ENCODE results near the gene ERRFI1.

The ERRFI1 gene

GRCh38 chr1:8028571-8028910 is 2.4 kb upstream of the ERRFI1 start:
- no peak overlapping the region for H3K23ac ChIP-seq (ENCODE audit: low read length)
- no peak overlapping the region for H2BK5ac ChIP-seq (ENCODE audit: low read depth, low read length, poor library complexity)
- DNase-seq: no peak
- H2BK12ac ChIP-seq (ENCODE audit: low read length): no peak overlapping the region
- no peak overlapping the region for H4K12ac ChIP-seq (ENCODE audit: low read depth, low read length)
- H3K9me3 ChIP-seq (ENCODE audit: insufficient read depth, low read depth, low read length): peaks cover 2% of the 10 kb centered on the region
- peaks cover 10 to 13% of the 10 kb centered on the region in 2 experiments for H3K4me1 ChIP-seq (ENCODE audit: control insufficient read depth in 1 of 2, insufficient read depth in 2 of 2, low read length in 2 of 2)
- H3K79me2 ChIP-seq (ENCODE audit: control insufficient read depth, insufficient read depth, low read length, poor library complexity): peaks cover 21% of the 10 kb centered on the region
- H3K4ac ChIP-seq (ENCODE audit: low read depth, low read length): no peak overlapping the region
- H3K4me2 ChIP-seq (ENCODE audit: low read length): no peak overlapping the region
- no peak overlapping the region for H3K4me3 ChIP-seq (ENCODE audit: low read depth, low read length)
- no peak overlapping the region for H3K18ac ChIP-seq (ENCODE audit: low read length)
- no peak overlapping the region for H2AK5ac ChIP-seq (ENCODE audit: low read length)
- H3K27me3 ChIP-seq (ENCODE audit: insufficient read depth, low read length): no peaks in the 10 kb centered on the region
- no peak overlapping the region for H4K91ac ChIP-seq (ENCODE audit: low read depth, low read length)
- no peak overlapping the region for H3K27ac ChIP-seq (ENCODE audit: low read depth, low read length)
- WGBS (ENCODE audit: extremely low coverage, insufficient coverage, insufficient read length): no CpG with 5 or more reads among the region's 1 CpG
- peaks cover 0 to 2% of the 10 kb centered on the region in 2 experiments for H3K36me3 ChIP-seq (ENCODE audit: control insufficient read depth in 1 of 2, insufficient read depth in 2 of 2, low read length in 2 of 2)
- no peak overlapping the region for H3K9ac ChIP-seq (ENCODE audit: low read length)
- H4K8ac ChIP-seq (ENCODE audit: low read depth, low read length): no peak overlapping the region
- no peak overlapping the region for H2BK120ac ChIP-seq (ENCODE audit: insufficient read depth, low read length, poor library complexity)
- H3K14ac ChIP-seq (ENCODE audit: low read length): no peak overlapping the region
- H2AFZ ChIP-seq (ENCODE audit: insufficient read depth, low read length, poor library complexity): no peak overlapping the region
- peaks cover 23% of the 10 kb centered on the region for H3K79me1 ChIP-seq (ENCODE audit: low read length)

DNA sequence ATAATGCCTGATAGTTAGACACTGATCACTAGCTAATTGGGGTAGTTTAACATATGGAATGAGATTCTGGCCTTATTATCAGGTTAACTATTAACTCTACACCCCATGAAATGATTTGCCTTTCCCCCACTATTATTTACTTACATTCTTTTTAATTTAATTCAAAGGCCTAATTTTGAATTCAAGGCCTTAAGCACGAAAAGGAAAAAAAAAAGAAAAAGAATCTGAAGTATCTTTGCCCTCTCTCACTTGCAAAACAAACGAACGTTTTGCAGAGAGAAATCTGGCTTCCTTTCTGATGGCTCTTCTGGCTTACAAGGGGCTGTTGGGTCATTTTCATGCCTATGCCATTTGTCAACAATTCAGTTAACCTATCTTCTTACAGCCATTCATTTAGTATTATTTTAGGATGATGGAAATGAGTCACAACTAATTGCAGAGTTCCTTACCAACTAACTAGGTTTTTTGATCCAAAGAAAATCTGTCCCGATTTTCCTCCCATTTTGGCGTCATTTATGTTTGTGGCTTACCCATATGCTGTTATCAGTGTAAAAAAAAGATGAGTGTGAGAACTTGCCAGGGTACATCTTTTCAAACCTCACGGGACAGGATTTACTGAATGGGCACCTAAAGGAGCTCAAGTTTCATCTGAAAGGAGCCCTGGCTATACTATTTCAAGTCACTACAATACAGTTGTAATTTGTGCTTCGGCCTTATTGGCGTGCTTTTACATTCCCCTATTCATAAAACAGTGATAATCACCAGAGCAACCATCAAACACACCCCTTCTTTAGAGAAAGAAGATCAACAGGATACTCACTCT is 1.9 kb upstream of the ERRFI1 start:
- H3K4ac ChIP-seq (ENCODE audit: low read depth, low read length): no peak overlapping the region
- H2AFZ ChIP-seq (ENCODE audit: insufficient read depth, low read length, poor library complexity): no peak overlapping the region
- peak; percentile 69 to 90 for DNase-seq
- H3K9ac ChIP-seq (ENCODE audit: low read length): no peak overlapping the region
- H3K36me3 ChIP-seq (ENCODE audit: control insufficient read depth in 1 of 2, insufficient read depth in 2 of 2, low read length in 2 of 2): peaks cover 0 to 2% of the 10 kb centered on the region in 2 experiments
- no peak overlapping the region for H3K14ac ChIP-seq (ENCODE audit: low read length)
- H4K12ac ChIP-seq (ENCODE audit: low read depth, low read length): no peak overlapping the region
- H3K9me3 ChIP-seq (ENCODE audit: insufficient read depth, low read depth, low read length): peaks cover 2% of the 10 kb centered on the region
- peaks cover 24% of the 10 kb centered on the region for H3K79me2 ChIP-seq (ENCODE audit: control insufficient read depth, insufficient read depth, low read length, poor library complexity)
- no peak overlapping the region for H2BK12ac ChIP-seq (ENCODE audit: low read length)
- no peaks in the 10 kb centered on the region for H3K27me3 ChIP-seq (ENCODE audit: insufficient read depth, low read length)
- H3K23ac ChIP-seq (ENCODE audit: low read length): no peak overlapping the region
- H2BK5ac ChIP-seq (ENCODE audit: low read depth, low read length, poor library complexity): peak overlapping the region; percentile 59
- peaks cover 21% of the 10 kb centered on the region for H3K79me1 ChIP-seq (ENCODE audit: low read length)
- no peak overlapping the region for H2BK120ac ChIP-seq (ENCODE audit: insufficient read depth, low read length, poor library complexity)
- H4K8ac ChIP-seq (ENCODE audit: low read depth, low read length): no peak overlapping the region
- H4K91ac ChIP-seq (ENCODE audit: low read depth, low read length): no peak overlapping the region
- H3K4me1 ChIP-seq (ENCODE audit: control insufficient read depth in 1 of 2, insufficient read depth in 2 of 2, low read length in 2 of 2): peaks cover 10 to 11% of the 10 kb centered on the region in 2 experiments
- no peak overlapping the region for H2AK5ac ChIP-seq (ENCODE audit: low read length)
- no peak overlapping the region for H3K4me3 ChIP-seq (ENCODE audit: low read depth, low read length)
- H3K18ac ChIP-seq (ENCODE audit: low read length): no peak overlapping the region
- peak overlapping the region; percentile 78 for H3K27ac ChIP-seq (ENCODE audit: low read depth, low read length)
- peak overlapping the region; percentile 65 for H3K4me2 ChIP-seq (ENCODE audit: low read length)
- WGBS (ENCODE audit: extremely low coverage, insufficient coverage, insufficient read length): no CpG with 5 or more reads among the region's 8 CpGs

DNA sequence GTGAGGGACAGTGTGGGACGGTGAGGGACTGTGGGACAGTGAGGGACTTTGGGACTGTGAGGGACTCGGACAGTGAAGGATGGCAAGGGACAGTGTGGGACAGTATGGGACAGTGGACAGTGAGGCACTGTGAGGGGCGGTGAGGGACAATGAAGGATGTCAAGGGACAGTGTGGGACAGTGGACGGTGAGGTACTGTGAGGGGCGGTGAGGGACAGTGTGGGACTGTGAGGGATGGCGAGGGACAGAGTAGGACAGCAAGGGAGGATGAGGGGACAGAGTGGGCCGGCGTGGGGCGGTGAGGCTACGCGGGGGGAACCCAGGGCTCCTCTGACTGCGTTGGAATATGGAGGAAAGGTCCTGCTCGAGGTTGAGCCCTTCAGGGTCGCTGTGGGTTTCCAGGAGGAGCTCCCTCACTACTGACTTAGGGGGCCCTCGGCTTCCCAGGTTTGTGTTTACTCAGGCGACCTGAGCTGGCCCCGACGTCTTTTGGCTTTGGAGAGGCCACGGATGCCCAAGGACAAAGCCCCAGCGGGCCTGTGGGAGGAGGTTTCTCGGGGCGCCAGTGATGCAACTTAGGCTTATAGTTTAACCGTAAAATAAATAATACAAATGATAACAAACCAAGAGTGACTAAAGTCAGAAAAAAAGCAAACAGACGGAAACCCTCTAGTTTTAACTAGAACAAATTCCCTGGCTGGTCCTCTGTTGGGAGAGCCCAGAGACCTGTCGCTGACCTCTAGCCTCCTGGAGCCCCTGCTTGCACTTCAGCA is 1.1 kb upstream of the ERRFI1 start:
- H3K9ac ChIP-seq (ENCODE audit: low read length): peak overlapping the region; percentile 76

DNA sequence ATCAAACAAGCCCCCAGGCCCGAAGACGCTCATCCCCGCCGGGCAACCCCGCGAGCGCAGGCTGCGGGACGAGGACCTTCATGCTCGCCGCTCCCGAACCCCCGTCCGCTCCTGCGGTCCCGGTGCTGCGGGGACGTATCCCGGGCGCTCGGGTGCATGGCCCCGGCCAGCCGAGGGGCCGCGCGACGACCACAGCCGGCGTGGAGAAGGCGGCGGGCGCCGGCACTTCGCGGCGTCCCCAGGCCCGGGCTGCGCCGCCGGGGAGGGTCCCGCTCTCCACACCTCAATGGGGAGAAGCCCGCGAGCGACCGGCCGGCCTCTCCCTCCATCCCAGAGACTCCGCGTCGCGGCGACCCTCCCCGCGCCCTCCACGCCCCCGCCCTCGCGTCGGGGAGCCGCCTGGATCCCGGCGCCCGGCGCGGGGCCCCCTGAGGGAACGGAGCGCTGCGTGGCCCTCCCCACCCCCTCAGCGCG is 401 bp downstream of the ERRFI1 start:
- Histone ChIP-seq H4K8ac (ENCODE audit: low read depth, low read length) (peak overlapping the region; percentile 80), H3K4ac (ENCODE audit: low read depth, low read length) (peak overlapping the region; percentile 100), H3K18ac (ENCODE audit: low read length) (peak overlapping the region; percentile 89)

More for the DNA sequence above, 1.1 kb upstream of the ERRFI1 start:
- H3K4me1 ChIP-seq (ENCODE audit: control insufficient read depth in 1 of 2, insufficient read depth in 2 of 2, low read length in 2 of 2): peaks cover 10 to 12% of the 10 kb centered on the region in 2 experiments
- DNase-seq: no peak
- peak overlapping the region; percentile 90 for H4K91ac ChIP-seq (ENCODE audit: low read depth, low read length)
- H2BK120ac ChIP-seq (ENCODE audit: insufficient read depth, low read length, poor library complexity): peak overlapping the region; percentile 79
- peak overlapping the region; percentile 28 for H2AFZ ChIP-seq (ENCODE audit: insufficient read depth, low read length, poor library complexity)
- peak overlapping the region; percentile 68 for H4K8ac ChIP-seq (ENCODE audit: low read depth, low read length)
- H2BK5ac ChIP-seq (ENCODE audit: low read depth, low read length, poor library complexity): peak overlapping the region; percentile 59
- H3K27me3 ChIP-seq (ENCODE audit: insufficient read depth, low read length): no peaks in the 10 kb centered on the region
- peak overlapping the region; percentile 82 for H2AK5ac ChIP-seq (ENCODE audit: low read length)
- H3K18ac ChIP-seq (ENCODE audit: low read length): peak overlapping the region; percentile 92
- peak overlapping the region; percentile 71 for H3K4ac ChIP-seq (ENCODE audit: low read depth, low read length)
- peaks cover 21% of the 10 kb centered on the region for H3K79me1 ChIP-seq (ENCODE audit: low read length)
- peak overlapping the region; percentile 65 for H3K4me2 ChIP-seq (ENCODE audit: low read length)
- peak overlapping the region; percentile 56 for H4K12ac ChIP-seq (ENCODE audit: low read depth, low read length)
- H3K14ac ChIP-seq (ENCODE audit: low read length): peak overlapping the region; percentile 88
- H3K36me3 ChIP-seq (ENCODE audit: control insufficient read depth in 1 of 2, insufficient read depth in 2 of 2, low read length in 2 of 2): peaks cover 0 to 2% of the 10 kb centered on the region in 2 experiments
- peaks cover 2% of the 10 kb centered on the region for H3K9me3 ChIP-seq (ENCODE audit: insufficient read depth, low read depth, low read length)
- WGBS (ENCODE audit: extremely low coverage, insufficient coverage, insufficient read length): no CpG with 5 or more reads among the region's 25 CpGs
- peak overlapping the region; percentile 72 for H3K4me3 ChIP-seq (ENCODE audit: low read depth, low read length)
- peak overlapping the region; percentile 86 for H2BK12ac ChIP-seq (ENCODE audit: low read length)
- peaks cover 24% of the 10 kb centered on the region for H3K79me2 ChIP-seq (ENCODE audit: control insufficient read depth, insufficient read depth, low read length, poor library complexity)
- H3K27ac ChIP-seq (ENCODE audit: low read depth, low read length): peak overlapping the region; percentile 78
- H3K23ac ChIP-seq (ENCODE audit: low read length): peak overlapping the region; percentile 87

More for the DNA sequence above, 401 bp downstream of the ERRFI1 start:
- H3K79me1 ChIP-seq (ENCODE audit: low read length): peaks cover 18% of the 10 kb centered on the region
- H3K23ac ChIP-seq (ENCODE audit: low read length): no peak overlapping the region
- no peak overlapping the region for H2AFZ ChIP-seq (ENCODE audit: insufficient read depth, low read length, poor library complexity)
- H2BK12ac ChIP-seq (ENCODE audit: low read length): no peak overlapping the region
- peak overlapping the region; percentile 30 for H2BK120ac ChIP-seq (ENCODE audit: insufficient read depth, low read length, poor library complexity)
- H4K91ac ChIP-seq (ENCODE audit: low read depth, low read length): peak overlapping the region; percentile 52
- peak overlapping the region; percentile 71 for H3K4me2 ChIP-seq (ENCODE audit: low read length)
- peaks cover 0 to 2% of the 10 kb centered on the region in 2 experiments for H3K36me3 ChIP-seq (ENCODE audit: control insufficient read depth in 1 of 2, insufficient read depth in 2 of 2, low read length in 2 of 2)
- no peak overlapping the region for H4K12ac ChIP-seq (ENCODE audit: low read depth, low read length)
- no peak overlapping the region for H2AK5ac ChIP-seq (ENCODE audit: low read length)
- H3K4me3 ChIP-seq (ENCODE audit: low read depth, low read length): peak overlapping the region; percentile 97
- H3K79me2 ChIP-seq (ENCODE audit: control insufficient read depth, insufficient read depth, low read length, poor library complexity): peaks cover 24% of the 10 kb centered on the region
- H3K27ac ChIP-seq (ENCODE audit: low read depth, low read length): peak overlapping the region; percentile 79
- H3K14ac ChIP-seq (ENCODE audit: low read length): peak overlapping the region; percentile 95
- H3K4me1 ChIP-seq (ENCODE audit: control insufficient read depth in 1 of 2, insufficient read depth in 2 of 2, low read length in 2 of 2): peaks cover 10 to 15% of the 10 kb centered on the region in 2 experiments
- H3K9ac ChIP-seq (ENCODE audit: low read length): peak overlapping the region; percentile 99
- H3K9me3 ChIP-seq (ENCODE audit: insufficient read depth, low read depth, low read length): peaks cover 2% of the 10 kb centered on the region
- H2BK5ac ChIP-seq (ENCODE audit: low read depth, low read length, poor library complexity): peak overlapping the region; percentile 92
- no peak for DNase-seq
- H3K27me3 ChIP-seq (ENCODE audit: insufficient read depth, low read length): no peaks in the 10 kb centered on the region
- WGBS (ENCODE audit: extremely low coverage, insufficient coverage, insufficient read length): no CpG with 5 or more reads among the region's 69 CpGs

Data from trophoblast cell (in vitro differentiated cells and primary cell).